GM18867 (cell line): ENCODE data around the gene ARRDC3.
A peak's percentile ranks its signal among the peaks of the same experiment; 100 is the strongest.
"Not testable (repeated sequence)": the region's sequence is repeated elsewhere in the genome, so short reads cannot be mapped to it uniquely, and the experiment has no call there.

Experiments
- ATAC-seq: cut with Tn5 transposase; IDR thresholded peaks from one replicate; pipeline ENCODE4 v1.9.1; 2021; ENCODE audit warnings: mild to moderate bottlenecking, moderate library complexity; ENCODE audit not compliant: unreplicated experiment

Gene ARRDC3, protein sequence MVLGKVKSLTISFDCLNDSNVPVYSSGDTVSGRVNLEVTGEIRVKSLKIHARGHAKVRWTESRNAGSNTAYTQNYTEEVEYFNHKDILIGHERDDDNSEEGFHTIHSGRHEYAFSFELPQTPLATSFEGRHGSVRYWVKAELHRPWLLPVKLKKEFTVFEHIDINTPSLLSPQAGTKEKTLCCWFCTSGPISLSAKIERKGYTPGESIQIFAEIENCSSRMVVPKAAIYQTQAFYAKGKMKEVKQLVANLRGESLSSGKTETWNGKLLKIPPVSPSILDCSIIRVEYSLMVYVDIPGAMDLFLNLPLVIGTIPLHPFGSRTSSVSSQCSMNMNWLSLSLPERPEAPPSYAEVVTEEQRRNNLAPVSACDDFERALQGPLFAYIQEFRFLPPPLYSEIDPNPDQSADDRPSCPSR

DNA sequence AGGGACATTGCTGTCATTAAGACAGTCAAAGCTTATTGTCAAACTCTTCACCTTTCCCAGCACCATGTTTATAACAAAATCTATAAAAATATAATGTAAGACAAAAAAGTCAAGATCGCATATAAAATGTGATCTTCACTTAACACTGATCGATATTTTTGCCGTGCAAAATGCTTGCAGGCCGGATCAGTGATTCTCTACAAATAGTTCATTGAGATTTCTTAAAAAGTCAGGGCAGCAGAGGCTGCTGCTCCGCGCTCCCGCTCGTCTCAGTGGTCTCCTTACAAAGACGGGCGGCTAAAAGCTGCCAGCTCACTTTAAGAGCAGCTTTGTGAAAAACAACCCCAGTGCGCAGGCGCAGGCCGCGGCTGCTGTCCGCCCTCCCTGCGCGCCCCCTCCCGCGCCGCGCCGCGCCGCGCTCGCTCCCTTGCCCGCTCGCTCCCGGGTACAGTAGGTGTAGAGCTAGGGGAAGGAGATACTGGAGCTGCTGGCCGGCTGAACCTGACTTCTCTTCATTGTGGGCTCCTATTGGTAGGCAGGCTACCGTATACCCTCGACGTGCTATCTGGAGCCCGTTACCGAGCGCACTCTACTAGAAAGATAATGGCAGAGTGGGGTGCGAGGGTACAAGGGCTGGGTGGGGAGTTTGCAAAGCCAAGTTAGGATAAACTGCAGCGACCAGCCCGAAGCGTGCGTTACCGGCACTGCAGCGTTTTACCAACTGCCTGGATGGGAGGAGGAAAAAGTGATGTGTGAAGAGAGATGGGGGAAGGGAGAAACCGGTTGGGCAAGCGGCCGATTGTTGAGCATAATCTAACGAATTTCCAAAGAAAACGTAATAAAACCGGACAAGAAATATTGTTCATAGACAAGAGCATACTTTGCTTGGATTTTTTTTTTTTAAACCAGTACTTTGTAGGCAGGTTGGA is at the start of gene ARRDC3:
TSS of gene ARRDC3 (minus strand) at position 291 of the 929 bp plus-strand sequence. CDS start at position 66, 225 bp downstream.
- peak; percentile 53 for ATAC-seq

DNA sequence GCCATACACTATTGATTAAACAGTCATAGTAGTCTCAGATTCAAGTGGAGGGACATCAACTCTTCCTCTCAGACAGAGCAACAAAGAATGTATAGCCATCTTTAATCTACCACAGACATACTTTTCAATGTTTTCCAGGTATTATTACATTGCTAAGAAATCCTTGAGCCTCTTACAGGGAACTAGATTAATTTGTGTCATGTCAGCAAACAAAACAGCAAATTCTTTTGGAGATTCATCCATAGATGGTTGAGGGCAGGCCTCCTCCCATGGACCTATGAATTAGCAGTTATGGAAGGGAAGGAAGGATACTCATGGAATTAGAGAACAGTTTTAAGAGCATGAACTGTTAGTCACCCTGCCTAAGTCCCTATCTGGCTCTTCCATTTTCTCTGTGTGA is 47.8 kb upstream of the ARRDC3 start:
- no peak for ATAC-seq

DNA sequence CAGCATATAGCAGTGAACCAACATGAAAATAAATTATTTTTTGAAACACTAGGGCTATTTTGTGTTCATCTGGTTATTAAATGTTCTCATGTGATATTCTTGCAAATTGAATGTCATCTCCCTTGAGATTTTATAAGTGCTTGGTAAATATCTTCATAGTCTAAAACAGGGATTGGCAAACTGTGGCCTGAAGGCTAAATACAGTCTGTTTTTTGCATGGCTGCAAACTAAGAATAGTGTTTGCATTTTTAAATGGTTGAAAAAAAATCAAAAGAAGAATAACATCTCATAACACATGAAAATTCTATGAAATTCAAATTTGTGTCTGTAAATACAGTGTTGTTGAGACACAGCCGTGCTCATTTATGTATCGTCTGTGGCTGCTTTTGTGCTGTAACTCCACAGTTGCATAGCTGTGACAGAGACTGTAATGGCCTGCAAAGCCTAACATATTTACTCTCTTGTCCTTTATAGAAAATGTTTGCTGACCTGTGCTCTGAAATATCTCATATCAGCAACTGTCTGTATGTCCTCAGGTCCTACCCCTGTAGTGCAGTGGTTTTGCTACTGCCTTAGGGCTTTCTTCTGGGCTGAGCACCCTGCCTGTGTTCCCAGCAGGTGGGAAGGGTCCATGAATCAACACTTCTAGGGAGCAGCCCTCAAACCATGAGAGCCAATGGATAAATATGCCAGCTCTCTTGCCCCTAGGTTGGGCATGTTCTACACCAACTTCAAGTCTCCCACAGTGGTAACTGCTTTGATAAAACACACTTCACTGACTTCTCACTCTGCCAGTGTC is 41.7 kb upstream of the ARRDC3 start:
- ATAC-seq: no peak

DNA sequence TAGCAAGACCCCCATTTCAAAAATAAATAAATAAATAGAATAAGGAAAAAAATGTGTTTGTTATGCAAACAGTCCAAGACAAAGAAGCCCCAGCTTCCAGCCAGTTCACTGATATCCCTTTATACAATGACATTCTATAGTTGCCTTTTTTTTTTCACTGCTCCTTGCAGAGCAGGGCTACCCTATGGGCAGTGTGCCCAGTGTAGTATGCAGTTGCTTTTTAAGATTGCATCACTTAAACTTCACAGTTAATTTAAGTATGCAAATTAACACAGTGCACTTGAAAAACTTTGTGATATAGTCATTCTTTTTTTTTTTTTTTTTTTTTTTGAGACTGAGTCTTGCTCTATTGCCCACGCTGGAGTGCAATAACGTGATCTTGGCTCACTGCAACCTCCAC is 40.8 kb upstream of the ARRDC3 start:
- no peak for ATAC-seq

DNA sequence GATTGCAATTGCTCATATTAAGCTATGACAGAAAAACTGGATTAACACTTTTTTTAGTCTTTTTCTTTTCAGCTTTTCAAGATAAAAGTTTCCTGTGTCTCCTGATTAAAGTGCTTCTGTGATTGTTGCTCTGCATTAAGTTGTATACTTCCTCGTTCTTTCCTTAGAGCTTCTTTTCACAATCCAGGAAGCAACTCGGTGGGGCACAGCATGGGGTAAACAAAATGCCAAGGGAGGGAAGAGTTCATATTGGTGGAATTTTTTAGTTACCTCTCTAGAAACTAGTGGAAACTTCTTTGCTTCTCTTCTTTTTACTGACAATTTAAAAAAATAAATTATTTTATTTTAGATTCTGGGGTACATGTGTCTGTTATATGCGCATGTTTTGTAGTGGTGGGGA is 37.8 kb upstream of the ARRDC3 start:
- no peak for ATAC-seq

DNA sequence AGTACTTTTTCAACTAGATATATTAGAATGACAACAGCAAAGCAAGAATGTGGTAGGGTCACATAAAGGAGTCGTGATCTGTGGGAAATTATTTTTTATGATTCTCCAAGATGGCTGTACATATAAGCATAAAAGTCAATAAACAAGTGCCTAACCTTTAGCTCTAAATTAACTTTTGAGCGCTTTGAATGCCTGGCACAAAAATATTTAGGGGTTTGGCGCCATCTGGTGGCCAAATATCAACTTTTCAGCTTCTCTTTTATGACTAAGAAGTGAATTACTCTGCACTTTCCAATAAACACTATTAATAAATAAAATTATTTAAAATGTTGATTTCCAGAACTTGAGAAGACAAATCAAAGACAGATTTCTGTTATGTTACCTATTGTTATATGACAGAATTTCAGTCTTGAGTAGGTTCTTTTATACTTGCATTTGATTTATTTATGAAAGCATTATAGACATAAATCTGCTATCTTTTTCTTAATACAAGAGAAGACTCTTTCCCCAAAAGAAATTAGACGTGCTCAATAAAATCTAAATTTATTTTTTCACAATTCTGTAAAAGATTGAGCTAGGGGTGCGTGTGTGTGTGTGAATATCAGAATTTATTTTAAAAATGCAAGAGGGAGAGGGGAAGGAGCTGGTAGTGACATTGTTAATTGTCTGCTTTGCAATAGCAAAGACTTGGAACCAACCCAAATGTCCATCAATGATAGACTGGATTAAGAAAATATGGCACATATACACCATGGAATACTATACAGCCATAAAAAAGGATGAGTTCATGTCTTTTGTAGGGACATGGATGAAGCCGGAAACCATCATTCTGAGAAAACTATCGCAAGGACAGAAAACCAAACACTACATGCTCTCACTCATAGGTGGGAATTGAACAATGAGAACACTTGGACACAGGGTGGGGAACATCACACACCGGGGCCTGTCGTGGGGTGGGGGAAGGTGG is 36.7 kb upstream of the ARRDC3 start:
- ATAC-seq: peak; percentile 61

DNA sequence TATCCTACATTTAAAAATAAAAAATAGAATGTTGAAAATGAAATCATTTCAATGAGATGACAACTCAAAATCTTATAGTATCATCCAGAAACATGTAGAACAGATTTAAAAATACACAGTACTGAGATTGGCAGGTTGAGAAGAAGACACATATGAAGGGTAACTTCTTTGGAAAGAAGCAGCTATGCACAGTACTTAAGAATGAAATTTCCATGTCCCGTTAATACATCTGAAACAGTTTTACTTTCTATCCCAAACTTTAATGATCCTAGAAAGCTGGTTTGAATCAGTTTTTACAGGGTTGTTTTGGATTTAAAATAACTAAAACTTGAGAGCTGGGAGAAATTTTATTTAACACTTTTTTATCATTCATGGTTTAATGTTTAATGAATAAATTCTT is 36.0 kb upstream of the ARRDC3 start:
- no peak for ATAC-seq

DNA sequence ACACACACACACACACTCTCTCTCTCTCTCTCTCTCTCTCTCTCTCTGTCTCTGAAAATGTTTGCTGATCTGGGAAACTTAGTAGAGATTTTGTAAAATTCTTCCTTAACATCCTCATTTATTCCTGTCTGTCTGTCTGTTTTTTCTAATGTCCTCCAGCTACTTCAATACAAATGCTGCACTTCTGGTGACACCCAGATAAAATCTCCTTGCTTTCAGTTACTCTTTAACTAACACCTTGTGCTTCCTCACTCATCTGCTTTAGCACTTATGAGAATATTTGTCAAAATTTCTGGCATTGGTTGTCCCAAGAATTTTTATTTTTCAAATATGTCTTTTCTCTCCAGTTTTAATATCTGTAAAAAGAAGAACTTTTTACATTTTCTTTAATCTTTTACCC is 35.0 kb upstream of the ARRDC3 start:
- ATAC-seq: no peak

DNA sequence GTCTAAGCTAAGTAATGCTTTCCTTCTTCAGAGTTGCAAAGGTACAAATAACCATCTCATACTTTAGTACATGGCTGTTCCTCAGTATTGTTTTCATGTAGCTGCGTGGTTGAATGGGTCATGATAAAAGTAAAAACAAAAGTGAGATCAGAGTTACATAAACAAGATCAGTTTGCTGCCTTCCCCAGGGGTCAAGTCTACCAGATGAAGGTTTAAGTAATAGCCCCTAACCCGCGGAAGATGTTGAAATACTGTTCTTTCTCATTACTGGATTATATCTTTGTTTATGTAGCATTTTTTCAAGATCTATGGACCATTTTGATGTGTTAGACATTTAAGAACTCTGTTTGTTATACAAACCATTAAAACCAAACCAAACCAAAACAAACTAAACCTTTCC is 34.1 kb upstream of the ARRDC3 start:
- no peak for ATAC-seq

DNA sequence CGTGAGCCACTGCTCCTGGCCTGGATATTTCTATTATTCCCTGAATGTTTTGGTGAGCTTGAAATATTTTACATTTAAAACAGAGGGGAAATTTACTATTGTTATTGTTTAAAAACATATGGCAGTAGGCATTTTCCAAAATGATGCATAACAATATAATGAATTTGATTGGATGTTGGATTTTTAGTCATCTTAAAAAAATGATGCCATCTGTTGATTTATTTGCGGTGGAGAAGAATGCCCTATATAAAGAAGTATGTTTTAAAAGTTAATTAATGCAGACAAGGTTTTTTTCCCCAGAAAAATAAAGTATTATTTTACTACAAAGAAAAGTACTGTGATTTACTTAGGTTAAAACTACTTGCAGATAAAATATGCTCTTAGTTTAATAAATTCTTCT is 33.4 kb upstream of the ARRDC3 start:
- no peak for ATAC-seq

DNA sequence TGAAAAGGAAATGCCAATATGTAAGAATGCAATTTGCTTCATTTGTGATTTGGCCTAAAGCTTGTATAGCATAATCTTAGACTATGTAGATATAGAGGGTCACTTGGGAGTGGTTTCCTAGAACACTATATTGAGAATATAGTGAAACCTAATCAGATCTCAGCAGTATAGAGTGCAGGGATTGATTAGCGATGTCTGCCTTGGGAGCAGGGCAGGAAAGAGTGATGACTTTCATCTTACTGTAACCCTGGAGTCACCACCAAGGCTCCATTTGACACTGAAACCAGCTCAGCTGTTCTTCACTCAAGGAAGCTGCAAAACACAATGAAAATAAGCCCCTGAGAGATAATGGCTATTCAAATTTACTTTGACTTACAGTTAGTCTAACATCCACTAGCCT is 26.2 kb upstream of the ARRDC3 start:
- ATAC-seq: no peak

DNA sequence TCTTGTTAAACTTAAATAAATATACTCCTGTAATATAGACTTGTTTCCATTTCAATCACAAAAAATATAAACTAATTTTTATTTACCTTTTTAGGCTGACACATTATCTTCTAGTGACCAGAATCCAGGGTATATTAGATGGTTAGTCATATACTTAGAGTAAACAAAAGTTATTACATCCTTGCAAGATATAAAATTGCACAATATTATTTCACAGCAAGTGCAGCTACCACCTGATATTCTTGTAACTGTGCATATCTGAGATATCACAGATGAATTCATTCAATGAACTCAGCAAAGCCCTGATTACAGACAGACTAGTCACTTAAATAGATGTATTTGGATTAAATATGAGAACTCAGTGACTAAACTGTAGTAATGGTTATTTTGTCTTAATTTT is 25.6 kb upstream of the ARRDC3 start:
- no peak for ATAC-seq

DNA sequence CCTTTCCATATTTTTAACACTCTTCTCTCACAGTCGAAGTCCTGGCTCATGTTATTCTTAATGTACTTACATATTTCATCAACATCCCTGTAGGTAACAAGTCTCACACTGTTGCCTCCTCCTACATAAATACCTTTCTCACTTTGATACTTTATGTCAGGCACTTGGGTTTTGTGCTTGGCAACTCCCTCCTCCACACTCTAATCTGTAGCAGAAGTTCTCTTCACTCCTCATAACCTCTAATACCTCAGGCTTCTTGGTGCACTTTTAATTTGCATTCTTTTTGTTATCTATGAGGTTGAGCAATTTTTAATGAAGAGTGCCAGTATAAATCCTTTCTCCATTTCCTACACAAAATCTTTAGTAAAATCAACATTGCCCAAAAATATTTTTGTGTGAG is 24.1 kb upstream of the ARRDC3 start:
- ATAC-seq: no peak

DNA sequence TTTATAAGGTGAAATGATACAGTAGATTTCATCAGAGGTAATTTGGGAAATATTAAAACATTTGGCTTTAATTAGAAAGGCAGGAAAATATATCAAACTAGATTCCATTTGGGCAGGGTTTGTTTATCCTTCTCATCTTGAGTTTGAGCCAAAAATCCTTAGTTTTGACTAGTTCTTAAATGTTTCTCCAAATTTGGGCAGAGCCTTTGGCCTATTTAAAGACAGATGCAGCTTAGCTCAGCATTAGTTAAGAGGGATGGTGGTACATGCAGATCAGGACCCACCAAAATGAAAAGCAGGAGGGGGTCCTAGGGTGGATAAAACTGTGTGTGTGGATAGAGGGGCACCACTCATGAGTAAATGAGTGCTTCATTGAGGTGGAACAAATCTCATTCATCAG is 20.3 kb upstream of the ARRDC3 start:
- ATAC-seq: no peak

DNA sequence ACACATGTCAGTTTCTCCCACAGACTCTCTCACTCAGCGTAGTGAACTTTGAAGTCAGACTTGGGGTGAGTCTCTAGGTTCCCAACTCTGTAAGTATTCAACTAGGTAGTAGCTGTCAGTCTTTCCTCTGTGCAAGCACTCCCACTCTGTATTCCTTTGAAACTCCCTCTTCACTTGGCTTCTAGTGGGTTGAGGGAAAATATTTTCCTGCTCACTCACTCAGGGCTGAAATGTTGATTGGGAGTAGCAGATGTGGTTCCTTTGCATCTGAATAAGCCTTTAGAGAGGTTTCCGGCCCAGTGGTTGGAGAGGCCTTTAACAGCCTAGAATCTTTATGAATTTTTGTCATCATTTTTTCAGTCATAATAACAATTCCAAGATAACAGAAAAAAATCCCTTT is 18.1 kb upstream of the ARRDC3 start:
- no peak for ATAC-seq

DNA sequence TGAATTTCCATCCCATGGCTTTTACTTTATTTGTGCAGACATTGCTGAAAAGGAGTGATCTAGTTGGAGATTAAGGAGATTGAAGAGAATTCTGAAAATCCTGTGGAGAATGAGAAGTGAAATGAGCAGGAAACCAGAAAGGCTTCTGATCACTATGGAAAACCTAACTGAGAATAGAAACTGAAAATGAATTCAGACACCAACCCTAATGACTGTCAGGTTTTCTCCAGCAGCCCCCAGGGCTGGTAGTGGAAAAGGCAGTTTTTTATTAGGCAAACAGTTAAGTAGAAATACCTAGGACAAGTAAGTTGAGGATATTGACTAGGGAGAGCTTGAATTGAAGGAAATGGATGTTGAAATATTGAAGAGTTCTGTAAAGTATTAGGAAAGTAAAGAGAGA is 14.7 kb upstream of the ARRDC3 start:
- ATAC-seq: peak; percentile 70

DNA sequence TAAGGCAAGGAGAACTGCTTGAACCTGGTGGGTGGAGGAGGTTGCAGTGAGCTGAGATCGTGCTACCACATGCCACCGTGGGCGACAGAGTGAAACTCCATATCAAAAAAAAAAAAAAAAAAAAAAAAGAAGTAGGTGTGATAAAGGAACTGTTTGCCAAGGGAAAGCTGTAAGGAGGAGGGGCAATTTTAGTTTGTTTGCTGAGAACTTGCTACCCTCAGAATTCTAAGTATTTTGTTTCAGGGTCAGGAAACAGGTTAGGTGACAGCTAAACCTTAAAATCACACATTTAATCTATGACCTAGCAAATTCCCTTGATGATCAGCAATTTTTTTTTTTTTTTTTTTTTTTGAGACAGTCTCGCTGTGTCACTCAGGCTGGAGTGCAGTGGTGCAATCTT is 7.2 kb upstream of the ARRDC3 start:
- no peak for ATAC-seq

DNA sequence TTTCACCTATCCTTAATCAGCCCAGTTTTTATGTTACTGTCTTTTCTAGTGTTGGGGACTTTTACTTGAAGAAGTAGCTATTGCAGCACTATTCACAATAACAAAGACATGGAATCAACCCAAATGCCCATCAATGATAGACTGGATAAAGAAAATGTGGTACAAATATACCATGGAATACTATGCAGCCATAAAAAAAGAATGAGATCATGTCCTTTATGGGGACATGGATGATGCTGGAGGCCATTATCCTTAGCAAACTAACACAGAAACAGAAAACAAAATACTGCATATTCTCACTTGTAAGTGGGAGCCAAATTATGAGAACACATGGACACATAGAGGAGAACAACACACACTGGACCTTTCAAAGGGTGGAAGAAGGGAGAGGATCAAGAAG is 6.4 kb upstream of the ARRDC3 start:
- not testable (repeated sequence) for ATAC-seq

DNA sequence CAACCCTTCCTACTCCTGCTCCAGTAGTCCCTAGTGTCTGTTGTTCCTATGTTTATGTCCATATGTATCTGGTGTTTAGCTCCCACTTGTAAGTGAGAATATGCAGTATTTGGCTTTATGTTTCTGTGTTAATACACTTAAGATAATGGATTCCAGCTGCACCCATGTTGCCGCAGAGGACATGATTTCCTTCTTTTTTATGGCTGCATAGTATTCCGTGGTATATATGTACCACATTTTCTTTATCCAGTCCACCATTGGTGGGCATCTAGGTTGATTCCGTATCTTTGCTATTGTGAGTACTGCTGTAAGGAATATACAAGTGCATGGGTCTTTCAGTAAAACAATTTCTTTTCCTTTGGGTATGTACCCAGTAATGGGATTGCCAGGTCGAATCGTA is 5.2 kb upstream of the ARRDC3 start:
- ATAC-seq: no peak

DNA sequence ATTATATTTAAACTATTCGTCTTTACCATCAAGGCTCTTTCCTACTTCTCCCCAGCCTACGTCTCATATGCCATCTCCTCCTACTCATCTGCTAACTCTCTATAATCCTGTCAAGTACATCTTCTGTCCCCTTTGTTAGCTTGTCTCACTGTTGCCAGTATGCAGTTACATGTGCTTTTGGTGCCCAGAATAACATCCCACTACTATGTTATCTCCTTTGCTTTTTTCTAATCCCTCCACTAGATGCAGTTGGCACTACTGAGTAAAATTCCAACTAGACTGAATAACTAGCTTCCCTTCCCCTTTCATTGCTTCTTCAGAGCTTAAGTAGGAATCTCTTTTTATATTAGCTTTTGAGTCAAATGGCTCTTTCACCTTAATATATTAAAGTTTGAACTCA is 3.0 kb upstream of the ARRDC3 start:
- ATAC-seq: no peak
